ENCODE results near the gene F2.

The F2 gene

DNA sequence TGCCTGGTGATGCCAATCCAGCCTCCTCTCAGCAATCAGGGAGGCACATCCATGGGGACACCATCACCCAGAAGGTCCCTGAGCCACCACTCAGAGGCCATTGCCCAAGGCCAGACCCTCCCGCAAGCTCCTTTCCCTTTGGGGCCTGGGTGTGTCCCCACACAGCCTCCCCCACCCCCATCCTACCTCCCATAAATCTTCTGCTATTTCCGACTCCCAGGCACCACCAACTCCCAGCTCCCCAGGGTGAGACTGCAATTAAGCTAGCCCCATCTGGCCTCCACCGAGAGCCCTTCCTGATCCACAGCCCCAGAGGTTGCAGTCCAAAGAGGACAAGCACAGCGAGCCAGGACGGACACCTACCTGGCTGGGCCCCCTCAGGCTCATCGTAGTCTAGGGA is 24.9 kb upstream of the F2 start:
- H3K4me3 ChIP-seq (replicated peaks; ENCODE audit: insufficient read depth, low read length), result no peak overlapping the region
- no peak overlapping the region for H3K27ac ChIP-seq (replicated peaks)
- no peak for TF ChIP-seq POLR2AphosphoS5 (IDR thresholded peaks at IDR 0.05; ENCODE audit: low read depth)
- TF ChIP-seq, protein P1, sequence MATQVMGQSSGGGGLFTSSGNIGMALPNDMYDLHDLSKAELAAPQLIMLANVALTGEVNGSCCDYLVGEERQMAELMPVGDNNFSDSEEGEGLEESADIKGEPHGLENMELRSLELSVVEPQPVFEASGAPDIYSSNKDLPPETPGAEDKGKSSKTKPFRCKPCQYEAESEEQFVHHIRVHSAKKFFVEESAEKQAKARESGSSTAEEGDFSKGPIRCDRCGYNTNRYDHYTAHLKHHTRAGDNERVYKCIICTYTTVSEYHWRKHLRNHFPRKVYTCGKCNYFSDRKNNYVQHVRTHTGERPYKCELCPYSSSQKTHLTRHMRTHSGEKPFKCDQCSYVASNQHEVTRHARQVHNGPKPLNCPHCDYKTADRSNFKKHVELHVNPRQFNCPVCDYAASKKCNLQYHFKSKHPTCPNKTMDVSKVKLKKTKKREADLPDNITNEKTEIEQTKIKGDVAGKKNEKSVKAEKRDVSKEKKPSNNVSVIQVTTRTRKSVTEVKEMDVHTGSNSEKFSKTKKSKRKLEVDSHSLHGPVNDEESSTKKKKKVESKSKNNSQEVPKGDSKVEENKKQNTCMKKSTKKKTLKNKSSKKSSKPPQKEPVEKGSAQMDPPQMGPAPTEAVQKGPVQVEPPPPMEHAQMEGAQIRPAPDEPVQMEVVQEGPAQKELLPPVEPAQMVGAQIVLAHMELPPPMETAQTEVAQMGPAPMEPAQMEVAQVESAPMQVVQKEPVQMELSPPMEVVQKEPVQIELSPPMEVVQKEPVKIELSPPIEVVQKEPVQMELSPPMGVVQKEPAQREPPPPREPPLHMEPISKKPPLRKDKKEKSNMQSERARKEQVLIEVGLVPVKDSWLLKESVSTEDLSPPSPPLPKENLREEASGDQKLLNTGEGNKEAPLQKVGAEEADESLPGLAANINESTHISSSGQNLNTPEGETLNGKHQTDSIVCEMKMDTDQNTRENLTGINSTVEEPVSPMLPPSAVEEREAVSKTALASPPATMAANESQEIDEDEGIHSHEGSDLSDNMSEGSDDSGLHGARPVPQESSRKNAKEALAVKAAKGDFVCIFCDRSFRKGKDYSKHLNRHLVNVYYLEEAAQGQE (IDR thresholded peaks at IDR 0.05; ENCODE audit: insufficient replicate concordance, low read depth), result no peak
- no peak for TF ChIP-seq SPI1 (IDR thresholded peaks at IDR 0.05; ENCODE audit: borderline replicate concordance, low read depth)
- TF ChIP-seq, protein P2, sequence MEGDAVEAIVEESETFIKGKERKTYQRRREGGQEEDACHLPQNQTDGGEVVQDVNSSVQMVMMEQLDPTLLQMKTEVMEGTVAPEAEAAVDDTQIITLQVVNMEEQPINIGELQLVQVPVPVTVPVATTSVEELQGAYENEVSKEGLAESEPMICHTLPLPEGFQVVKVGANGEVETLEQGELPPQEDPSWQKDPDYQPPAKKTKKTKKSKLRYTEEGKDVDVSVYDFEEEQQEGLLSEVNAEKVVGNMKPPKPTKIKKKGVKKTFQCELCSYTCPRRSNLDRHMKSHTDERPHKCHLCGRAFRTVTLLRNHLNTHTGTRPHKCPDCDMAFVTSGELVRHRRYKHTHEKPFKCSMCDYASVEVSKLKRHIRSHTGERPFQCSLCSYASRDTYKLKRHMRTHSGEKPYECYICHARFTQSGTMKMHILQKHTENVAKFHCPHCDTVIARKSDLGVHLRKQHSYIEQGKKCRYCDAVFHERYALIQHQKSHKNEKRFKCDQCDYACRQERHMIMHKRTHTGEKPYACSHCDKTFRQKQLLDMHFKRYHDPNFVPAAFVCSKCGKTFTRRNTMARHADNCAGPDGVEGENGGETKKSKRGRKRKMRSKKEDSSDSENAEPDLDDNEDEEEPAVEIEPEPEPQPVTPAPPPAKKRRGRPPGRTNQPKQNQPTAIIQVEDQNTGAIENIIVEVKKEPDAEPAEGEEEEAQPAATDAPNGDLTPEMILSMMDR (IDR thresholded peaks at IDR 0.05; ENCODE audit: insufficient read depth, low read length), result no peak
- no peak for TF ChIP-seq GABPA (IDR thresholded peaks at IDR 0.05; ENCODE audit: low read depth)
- no peaks in the 10 kb centered on the region for H3K27me3 ChIP-seq (ENCODE audit: insufficient read depth, poor library complexity, severe bottlenecking)
- no peak for DNase-seq (ENCODE audit: low read depth in 1 of 2, low spot score in 1 of 2)

DNA sequence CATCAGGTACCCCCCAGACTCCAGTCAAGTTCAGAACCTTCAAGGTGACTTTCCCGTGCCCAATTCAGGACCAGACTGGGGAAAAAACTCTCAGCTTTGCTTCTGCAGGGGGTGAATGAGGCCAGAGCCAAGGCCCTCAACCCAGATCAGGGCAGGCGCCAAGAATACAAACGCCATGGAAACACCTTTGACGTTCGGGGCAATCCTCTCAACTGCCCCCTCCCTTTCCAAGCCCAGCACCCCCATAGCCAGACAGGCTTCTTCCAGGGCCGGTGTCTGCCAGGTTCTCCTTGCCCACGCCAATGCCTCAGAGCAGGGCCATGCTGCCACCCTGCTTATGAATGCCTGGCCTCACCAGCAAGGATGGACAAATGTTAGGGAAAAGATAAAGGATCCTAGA is 24.4 kb upstream of the F2 start:
- TF ChIP-seq, protein P1 (IDR thresholded peaks at IDR 0.05; ENCODE audit: insufficient replicate concordance, low read depth), result no peak
- no peak for TF ChIP-seq POLR2AphosphoS5 (IDR thresholded peaks at IDR 0.05; ENCODE audit: low read depth)
- TF ChIP-seq SPI1 (IDR thresholded peaks at IDR 0.05; ENCODE audit: borderline replicate concordance, low read depth), result no peak
- TF ChIP-seq GABPA (IDR thresholded peaks at IDR 0.05; ENCODE audit: low read depth), result no peak
- TF ChIP-seq, protein P2 (IDR thresholded peaks at IDR 0.05; ENCODE audit: insufficient read depth, low read length), result no peak
- Histone ChIP-seq H3K4me3 (replicated peaks; ENCODE audit: insufficient read depth, low read length) (no peak overlapping the region), H3K27ac (replicated peaks) (no peak overlapping the region), H3K27me3 (ENCODE audit: insufficient read depth, poor library complexity, severe bottlenecking) (no peaks in the 10 kb centered on the region)
- DNase-seq (ENCODE audit: low read depth in 1 of 2, low spot score in 1 of 2), result no peak

DNA sequence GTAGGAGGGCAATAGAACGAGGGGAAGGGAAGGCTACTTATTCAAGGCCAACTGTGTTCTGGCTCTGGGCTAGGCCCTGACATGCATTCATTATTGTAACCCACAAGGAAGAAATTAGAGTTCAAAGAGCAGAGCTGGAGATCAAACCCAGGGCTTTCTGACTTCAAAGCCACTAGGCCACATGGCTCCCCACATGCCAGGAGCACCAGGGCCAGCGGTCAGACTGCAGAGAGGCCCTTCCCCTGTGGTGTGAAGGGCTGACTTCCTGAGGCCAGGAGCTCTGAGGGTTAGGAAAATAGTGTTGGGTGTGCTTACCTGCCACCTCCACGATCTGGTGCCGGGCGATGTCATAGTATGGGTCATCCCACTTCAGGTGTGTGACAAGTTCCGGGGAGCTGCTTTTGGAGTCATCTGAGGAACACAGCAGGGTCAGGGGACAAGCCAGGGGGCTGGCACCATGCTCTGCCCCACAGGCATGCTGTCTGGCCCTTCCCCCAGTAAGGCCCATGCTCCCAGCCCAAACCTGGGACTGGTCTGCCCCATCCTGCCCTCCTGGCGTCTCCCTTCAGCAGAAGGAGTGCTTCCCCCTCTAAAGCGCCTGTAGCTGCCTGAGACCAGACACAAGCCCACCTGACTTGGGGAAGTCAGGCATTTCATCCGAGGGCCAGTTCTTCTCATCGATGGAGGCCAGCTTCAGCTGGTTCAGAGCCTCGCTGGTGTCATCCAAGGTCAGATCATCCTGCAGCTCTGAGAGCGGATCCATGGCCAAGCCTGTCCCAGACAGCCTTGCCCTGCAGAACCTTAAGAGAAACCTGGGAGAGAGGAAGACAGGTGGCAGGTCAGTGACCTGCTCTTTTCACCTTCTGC is 23.4 kb upstream of the F2 start:
- no peak for DNase-seq (ENCODE audit: low read depth in 1 of 2, low spot score in 1 of 2)
- TF ChIP-seq, protein P1 (IDR thresholded peaks at IDR 0.05; ENCODE audit: insufficient replicate concordance, low read depth), result no peak
- TF ChIP-seq POLR2AphosphoS5 (IDR thresholded peaks at IDR 0.05; ENCODE audit: low read depth), result no peak
- TF ChIP-seq, protein P2 (IDR thresholded peaks at IDR 0.05; ENCODE audit: insufficient read depth, low read length), result no peak
- no peak for TF ChIP-seq SPI1 (IDR thresholded peaks at IDR 0.05; ENCODE audit: borderline replicate concordance, low read depth)
- no peak for TF ChIP-seq GABPA (IDR thresholded peaks at IDR 0.05; ENCODE audit: low read depth)
- no peak overlapping the region for H3K27ac ChIP-seq (replicated peaks)
- no peaks in the 10 kb centered on the region for H3K27me3 ChIP-seq (ENCODE audit: insufficient read depth, poor library complexity, severe bottlenecking)
- H3K4me3 ChIP-seq (replicated peaks; ENCODE audit: insufficient read depth, low read length), result no peak overlapping the region
